GM23248 (cell line): Measurements from ENCODE around the gene CYTH4. TPM values are rescaled to one million over a fixed set of nuclear protein-coding genes. Genes with fewer than 3 reads are reported as not detected.

ENCODE experiments used
- DNase-seq: peaks from one replicate; pipeline ENCODE4 v3.0.0-alpha.2; 2015
- H2AFZ ChIP-seq: fragments of 200-600 bp; sonication (generic); 2 replicates; pipeline ENCODE4 v1.6.1; 2016; ENCODE audit warnings: antibody characterized with exemption
- H3F3A ChIP-seq: fragments of 200-600 bp; sonication (generic); 2 replicates; pipeline ENCODE4 v1.6.1; 2016; ENCODE audit warnings: mild to moderate bottlenecking, antibody characterized with exemption, mixed run types; ENCODE audit not compliant: insufficient read depth
- H3K27ac ChIP-seq: fragments of 200-600 bp; sonication (generic); 2 replicates; pipeline ENCODE4 v1.5.1; 2016; ENCODE audit warnings: mild to moderate bottlenecking
- H3K27me3 ChIP-seq: fragments of 200-600 bp; sonication (generic); replicated peaks from 2 replicates; pipeline ENCODE4 v1.6.1; 2016; ENCODE audit warnings: mild to moderate bottlenecking; ENCODE audit not compliant: insufficient read depth
- H3K36me3 ChIP-seq: fragments of 200-600 bp; sonication (generic); 2 replicates; pipeline ENCODE4 v1.6.1; 2016; ENCODE audit warnings: low read depth, mild to moderate bottlenecking
- H3K4me1 ChIP-seq: fragments of 200-600 bp; sonication (generic); 2 replicates; pipeline ENCODE4 v1.6.1; 2016; ENCODE audit warnings: mild to moderate bottlenecking; ENCODE audit not compliant: insufficient read depth
- H3K4me2 ChIP-seq: fragments of 200-600 bp; sonication (generic); one replicate; pipeline ENCODE4 v1.6.1; 2016; ENCODE audit warnings: mild to moderate bottlenecking; ENCODE audit not compliant: unreplicated experiment
- H3K4me3 ChIP-seq: fragments of 200-600 bp; sonication (generic); 2 replicates; pipeline ENCODE4 v1.5.1; 2016; ENCODE audit warnings: mild to moderate bottlenecking
- H3K79me2 ChIP-seq: fragments of 200-600 bp; sonication (generic); 2 replicates; pipeline ENCODE4 v1.6.1; 2016; ENCODE audit warnings: mild to moderate bottlenecking; ENCODE audit not compliant: insufficient read depth
- H3K9ac ChIP-seq: fragments of 200-600 bp; sonication (generic); 2 replicates; pipeline ENCODE4 v1.6.1; 2016; ENCODE audit warnings: mild to moderate bottlenecking
- H3K9me2 ChIP-seq: fragments of 200-600 bp; sonication (generic); 2 replicates; pipeline ENCODE4 v1.6.1; 2016; ENCODE audit warnings: mixed run types, mild to moderate bottlenecking, moderate library complexity; ENCODE audit not compliant: insufficient read depth
- H3K9me3 ChIP-seq: fragments of 200-600 bp; sonication (generic); one replicate; pipeline ENCODE4 v1.6.1; 2017; ENCODE audit warnings: low read depth
- H4K20me1 ChIP-seq: fragments of 200-600 bp; sonication (generic); 2 replicates; pipeline ENCODE4 v1.6.0; 2016; ENCODE audit not compliant: insufficient read depth
- EZH2 ChIP-seq: fragments of 200-600 bp; sonication (generic); IDR thresholded peaks from 2 replicates; pipeline ENCODE4 v1.6.1; 2018; ENCODE audit warnings: antibody characterized with exemption, mild to moderate bottlenecking; ENCODE audit not compliant: insufficient read depth, poor library complexity, severe bottlenecking
- EZH2phosphoT487 ChIP-seq: fragments of 200-600 bp; sonication (generic); IDR thresholded peaks from 2 replicates; pipeline ENCODE4 v1.6.1; 2018; ENCODE audit warnings: antibody characterized with exemption, moderate library complexity, mild to moderate bottlenecking, low read depth; ENCODE audit not compliant: insufficient read depth
- WGBS, 2 experiments: methylation state at CpG; one replicate each; pipeline ENCODE4 v1.1.6; 2015 to 2017; ENCODE audit warnings: low lambda C conversion rate in 2 of 2, low coverage in 1 of 2; ENCODE audit errors: missing lambda C conversion rate in 2 of 2; 5-methylcytosine and 5-hydroxymethylcytosine counted together
- in situ Hi-C: fragments of 300-500 bp; cut with MboI; formaldehyde crosslinking; loops from 2 replicates; pipeline ENCODE4 v1.15.0; 2020
- polyA plus RNA-seq: library from polyadenylated mRNA; unstranded; fragments of >200 nt; fragmentation: Nextera tagmentation; extraction: Ambion mirVana; gene quantifications from 2 replicates; pipeline ENCODE4 v1.2.1, GENCODE V29; 2016
- total RNA-seq: library from RNA; depleted of rRNA; stranded (reverse); fragments of >200 nt; shearing (Covaris generic); gene quantifications from 2 replicates; pipeline ENCODE4 v1.2.3, GENCODE V29; 2014

Gene CYTH4
- total and polyA plus RNA-seq, 2 experiments from 2014 or later = not detected

GRCh38 chr22:37300551-37301017 lies 18.3 kb downstream of the CYTH4 start:
- Histone ChIP-seq H3K4me3 (no peak overlapping the region), H3F3A (no peaks in the 10 kb centered on the region), H3K27me3 (no peaks in the 10 kb centered on the region), H3K4me1 (peaks cover 20% of the 10 kb centered on the region), H3K4me2 (no peak overlapping the region), H3K79me2 (no peaks in the 10 kb centered on the region), H4K20me1 (no peaks in the 10 kb centered on the region), H3K27ac (no peak overlapping the region), H3K36me3 (no peaks in the 10 kb centered on the region), H2AFZ (no peak overlapping the region), H3K9ac (no peak overlapping the region), H3K9me3 (no peaks in the 10 kb centered on the region), H3K9me2 (no peaks in the 10 kb centered on the region)
- in situ Hi-C loops = no loop called here
- DNase-seq = no peak
- TF ChIP-seq EZH2phosphoT487 = no peak
- TF ChIP-seq EZH2 = no peak
- WGBS, 2 experiments = 72 to 80% methylated on average over 18 to 19 of the region's 19 CpGs

- Histone ChIP-seq H3K4me3 (no peak overlapping the region), H3K9me3 (no peaks in the 10 kb centered on the region), H3K79me2 (no peaks in the 10 kb centered on the region), H3K9me2 (no peaks in the 10 kb centered on the region), H2AFZ (no peak overlapping the region), H3K4me2 (no peak overlapping the region), H3K27me3 (no peaks in the 10 kb centered on the region), H4K20me1 (no peaks in the 10 kb centered on the region), H3F3A (peaks cover 6% of the 10 kb centered on the region), H3K4me1 (peaks cover 20% of the 10 kb centered on the region), H3K9ac (no peak overlapping the region), H3K36me3 (no peaks in the 10 kb centered on the region), H3K27ac (no peak overlapping the region)
- no peak for DNase-seq
- WGBS, 2 experiments = 96 to 97% methylated on average over 5 to 6 of the region's 6 CpGs
- no peak for TF ChIP-seq EZH2
- no peak for TF ChIP-seq EZH2phosphoT487
- in situ Hi-C loops = no loop called here
Observed at GRCh38 chr22:37301144-37301830, 19.0 kb downstream of the CYTH4 start.

- in situ Hi-C loops = no loop called here
- Histone ChIP-seq H3K79me2 (no peaks in the 10 kb centered on the region), H3K4me2 (no peak overlapping the region), H3K27ac (peak overlapping the region; percentile 24; the same call in 1 of the 2 replicates), H3K9ac (no peak overlapping the region), H3K27me3 (no peaks in the 10 kb centered on the region), H2AFZ (no peak overlapping the region), H3K4me1 (peaks cover 35% of the 10 kb centered on the region), H3K4me3 (no peak overlapping the region), H4K20me1 (no peaks in the 10 kb centered on the region), H3K36me3 (no peaks in the 10 kb centered on the region), H3F3A (peaks cover 20% of the 10 kb centered on the region), H3K9me2 (no peaks in the 10 kb centered on the region), H3K9me3 (no peaks in the 10 kb centered on the region)
- 88 to 91% methylated on average over 29 to 31 of the region's 31 CpGs for WGBS, 2 experiments
- no peak for TF ChIP-seq EZH2phosphoT487
- DNase-seq = no peak
Observed at GRCh38 chr22:37302674-37303555, 20.6 kb downstream of the CYTH4 start.

GRCh38 chr22:37303821-37304274 lies 21.5 kb downstream of the CYTH4 start:
- peak; percentile 96 for DNase-seq
- H4K20me1 ChIP-seq = no peaks in the 10 kb centered on the region
- H3K36me3 ChIP-seq = no peaks in the 10 kb centered on the region
- H3K79me2 ChIP-seq = no peaks in the 10 kb centered on the region
- H3K4me3 ChIP-seq = no peak overlapping the region
- no peak overlapping the region for H2AFZ ChIP-seq
- 0 out of 2 replicates have a peak overlapping the region, but pooled peaks have one; percentile 3 for H3K9ac ChIP-seq
- H3F3A ChIP-seq = peaks cover 26% of the 10 kb centered on the region
- H3K9me3 ChIP-seq = no peaks in the 10 kb centered on the region
- peak overlapping the region; percentile 24; the same call in 1 of the 2 replicates for H3K27ac ChIP-seq
- H3K4me1 ChIP-seq = peaks cover 39% of the 10 kb centered on the region
- no peaks in the 10 kb centered on the region for H3K27me3 ChIP-seq
- TF ChIP-seq EZH2phosphoT487 (no peak), EZH2 (no peak)
- 30 to 31% methylated on average over 9 of the region's 9 CpGs for WGBS, 2 experiments
- H3K9me2 ChIP-seq = no peaks in the 10 kb centered on the region
- peak overlapping the region; percentile 39 for H3K4me2 ChIP-seq
- in situ Hi-C loops = no loop called here
